CD4-positive, alpha-beta T cell (primary cell): Measurements from ENCODE around the gene NMBR. TPM values are rescaled to one million over a fixed set of nuclear protein-coding genes. Genes with fewer than 3 reads are reported as not detected.
"Not testable (repeated sequence)": the region's sequence is repeated elsewhere in the genome, so short reads cannot be mapped to it uniquely, and the experiment has no call there.

Experiments used
- ATAC-seq: fragments of 200-7000 bp; cut with Tn5 transposase; one replicate; pipeline ENCODE4 v1.10.0; 2022; ENCODE audit warnings: mild to moderate bottlenecking; ENCODE audit not compliant: poor library complexity
- CTCF ChIA-PET: fragments of 350-600 bp; sonication (Branson Sonifier 250); formaldehyde crosslinking; loops from one replicate; lab custom pipeline; 2021; ENCODE audit warnings: antibody characterized with exemption, inconsistent platforms; lab: Charles Lee
- POLR2A ChIA-PET: fragments of 350-600 bp; sonication (Branson Sonifier 250); formaldehyde crosslinking; loops from one replicate; lab custom pipeline; 2021; ENCODE audit warnings: antibody characterized with exemption, inconsistent platforms; lab: Charles Lee
- DNase-seq, 14 experiments: peaks; one replicate each; pipeline ENCODE4 v3.0.0-alpha.2; 2013 to 2020; ENCODE audit warnings: mixed read lengths in 2 of 14
- H3K27ac ChIP-seq, 2 donors: one replicate each; pipeline versions ENCODE4 v1.5.1 to v1.7.0; 2013; ENCODE audit warnings: low read length in 2 of 2, low read depth in 1 of 2, mild to moderate bottlenecking in 1 of 2
- H3K27me3 ChIP-seq, 2 experiments: 1 replicate in 1 of 2; 2 replicates in 1 of 2; pipeline versions ENCODE4 v1.6.1 to v1.7.0; 2013; ENCODE audit warnings: low read length in 2 of 2, control low read depth in 1 of 2, mild to moderate bottlenecking in 1 of 2, moderate library complexity in 1 of 2; ENCODE audit not compliant: insufficient read depth in 2 of 2, control insufficient read depth in 1 of 2
- H3K36me3 ChIP-seq: one replicate; pipeline ENCODE4 v1.6.1; 2013; ENCODE audit warnings: low read length, control low read depth; ENCODE audit not compliant: insufficient read depth
- H3K4me1 ChIP-seq: one replicate; pipeline ENCODE4 v1.6.1; 2013; ENCODE audit warnings: low read length, control low read depth; ENCODE audit not compliant: insufficient read depth
- H3K4me3 ChIP-seq: one replicate; pipeline ENCODE4 v1.5.1; 2013; ENCODE audit warnings: mild to moderate bottlenecking, low read length, moderate library complexity
- H3K9me3 ChIP-seq, 2 experiments: 1 replicate in 1 of 2; 2 replicates in 1 of 2; pipeline versions ENCODE4 v1.6.1 to v1.7.0; 2013; ENCODE audit warnings: low read length in 2 of 2, mild to moderate bottlenecking in 2 of 2, control low read depth in 1 of 2, moderate library complexity in 1 of 2; ENCODE audit not compliant: control insufficient read depth in 1 of 2, insufficient read depth in 1 of 2
- H3K27ac Mint-ChIP-seq: one replicate; pipeline ENCODE4 v1.8.0; 2020; ENCODE audit warnings: mixed read lengths
- H3K27me3 Mint-ChIP-seq: one replicate; pipeline ENCODE4 v1.8.0; 2021; ENCODE audit warnings: mixed read lengths
- H3K36me3 Mint-ChIP-seq: one replicate; pipeline ENCODE4 v1.8.0; 2021; ENCODE audit warnings: low read depth, mixed read lengths
- H3K4me1 Mint-ChIP-seq: one replicate; pipeline ENCODE4 v1.8.0; 2021; ENCODE audit warnings: low read depth, mixed read lengths
- H3K4me3 Mint-ChIP-seq: one replicate; pipeline ENCODE4 v1.8.0; 2020; ENCODE audit warnings: mild to moderate bottlenecking, mixed read lengths
- H3K9me3 Mint-ChIP-seq: one replicate; pipeline ENCODE4 v1.8.0; 2020; ENCODE audit warnings: mixed read lengths
- CTCF ChIP-seq: fragments of 200-600 bp; IDR thresholded peaks from one replicate; pipeline ENCODE4 v1.8.0; 2022; ENCODE audit warnings: antibody characterized with exemption, mild to moderate bottlenecking
- intact Hi-C, 2 experiments: fragments of 100-400 bp; cut with DNase I in 1 of 2; cut with micrococcal nuclease in 1 of 2; formaldehyde crosslinking; loops; one replicate each; pipeline versions ENCODE4 v1.15.1 to v1.9.0; 2023 to 2025; cut with DNase I, micrococcal nuclease
- total RNA-seq, 174 experiments: library from RNA in 2 of 174; stranded (reverse) in 2 of 174; gene quantifications; one replicate each; pipeline ENCODE4 v1.2.3 and lab custom pipeline; 2021 to 2026

NMBR gene
- total RNA-seq, 2 experiments from 2014 or later: not detected

GRCh38 chr6:142028527-142028926, 118.4 kb downstream of the NMBR start:
- no peak overlapping the region for H3K4me3 Mint-ChIP-seq
- peaks cover 3% of the 10 kb centered on the region for H3K9me3 Mint-ChIP-seq
- H3K36me3 Mint-ChIP-seq: no peaks in the 10 kb centered on the region

GRCh38 chr6:142027804-142028203, 119.1 kb downstream of the NMBR start:
- H3K27ac Mint-ChIP-seq, ATAC-seq, H3K4me3 Mint-ChIP-seq, H3K36me3 Mint-ChIP-seq, POLR2A ChIA-PET, H3K27ac ChIP-seq, H3K4me1 Mint-ChIP-seq, H3K36me3 ChIP-seq, H3K27me3 ChIP-seq, H3K27me3 Mint-ChIP-seq, H3K4me3 ChIP-seq, H3K9me3 ChIP-seq, H3K9me3 Mint-ChIP-seq, CTCF ChIA-PET, DNase-seq, H3K4me1 ChIP-seq, intact Hi-C loops: not testable (repeated sequence)

More at GRCh38 chr6:142028527-142028926, 118.4 kb downstream of the NMBR start:
- H3K9me3 ChIP-seq: no peaks in the 10 kb centered on the region
- Mint-ChIP-seq H3K4me1 (no peaks in the 10 kb centered on the region), H3K27ac (no peak overlapping the region), H3K27me3 (no peaks in the 10 kb centered on the region)
- no peak overlapping the region for H3K4me3 ChIP-seq
- ChIA-PET POLR2A (no interaction called here), CTCF (no interaction called here)
- H3K27me3 ChIP-seq: no peaks in the 10 kb centered on the region
- no peak for ATAC-seq
- intact Hi-C loops: no loop called here
- no peaks in the 10 kb centered on the region for H3K4me1 ChIP-seq
- no peak for DNase-seq
- no peak for TF ChIP-seq CTCF
- no peak overlapping the region for H3K27ac ChIP-seq
- H3K36me3 ChIP-seq: no peaks in the 10 kb centered on the region

- Histone ChIP-seq H3K27me3 (no peaks in the 10 kb centered on the region), H3K4me1 (no peaks in the 10 kb centered on the region), H3K9me3 (no peaks in the 10 kb centered on the region), H3K27ac (no peak overlapping the region), H3K36me3 (no peaks in the 10 kb centered on the region), H3K4me3 (no peak overlapping the region)
- intact Hi-C loops: no loop called here
- ATAC-seq (no peak), DNase-seq (no peak)
- no peak overlapping the region for H3K4me3 Mint-ChIP-seq
- H3K27ac Mint-ChIP-seq: no peak overlapping the region
- H3K27me3 Mint-ChIP-seq: no peaks in the 10 kb centered on the region
- ChIA-PET POLR2A (no interaction called here), CTCF (no interaction called here)
- H3K4me1 Mint-ChIP-seq: no peaks in the 10 kb centered on the region
- no peak for TF ChIP-seq CTCF
- H3K9me3 Mint-ChIP-seq: peaks cover 3% of the 10 kb centered on the region
- no peaks in the 10 kb centered on the region for H3K36me3 Mint-ChIP-seq
These were observed 119.8 kb downstream of the NMBR start for GRCh38 chr6:142027074-142027473.

- no peak overlapping the region for H3K27ac Mint-ChIP-seq
- ATAC-seq (no peak), DNase-seq (no peak)
- H3K4me3 Mint-ChIP-seq: no peak overlapping the region
- intact Hi-C loops: no loop called here
- no peaks in the 10 kb centered on the region for H3K27me3 Mint-ChIP-seq
- H3K27ac ChIP-seq: no peak overlapping the region
- no peaks in the 10 kb centered on the region for H3K4me1 Mint-ChIP-seq
- ChIA-PET POLR2A (no interaction called here), CTCF (no interaction called here)
- no peaks in the 10 kb centered on the region for H3K27me3 ChIP-seq
- H3K4me1 ChIP-seq: no peaks in the 10 kb centered on the region
- no peaks in the 10 kb centered on the region for H3K9me3 ChIP-seq
- no peaks in the 10 kb centered on the region for H3K36me3 Mint-ChIP-seq
- no peak for TF ChIP-seq CTCF
- peaks cover 3% of the 10 kb centered on the region for H3K9me3 Mint-ChIP-seq
- H3K4me3 ChIP-seq: no peak overlapping the region
- H3K36me3 ChIP-seq: no peaks in the 10 kb centered on the region
These were observed 120.5 kb downstream of the NMBR start for GRCh38 chr6:142026471-142026870.
